HepG2 (cell line): Measurements from ENCODE around the gene KCNA3. TPM values are rescaled to one million over a fixed set of nuclear protein-coding genes. Genes with fewer than 3 reads are reported as not detected.

Source experiments
- CCAR2 ChIP-seq: fragments of 200-400 bp; formaldehyde crosslinking; optimal IDR thresholded peaks from 2 replicates; pipeline ENCODE3; 2018; ENCODE audit warnings: low read depth, mild to moderate bottlenecking, low read length, moderate library complexity
- POLR2AphosphoS5 ChIP-seq: IDR thresholded peaks from 2 replicates; pipeline ENCODE4 v1.6.1; 2012; ENCODE audit warnings: low read depth, low read length
- RELA ChIP-seq: sonication (generic); formaldehyde crosslinking; IDR thresholded peaks from 2 replicates; pipeline ENCODE4 v1.4.0; 2020; ENCODE audit warnings: missing genetic modification reagents
- ZNF547 ChIP-seq: sonication (generic); formaldehyde crosslinking; IDR thresholded peaks from 2 replicates; pipeline ENCODE4 v1.5.1; 2020; ENCODE audit warnings: mild to moderate bottlenecking, missing genetic modification reagents
- polyA plus RNA-seq, 8 experiments: library from polyadenylated mRNA; depleted of rRNA in 3 of 8; stranded (reverse) in 7 of 8; unstranded in 1 of 8; fragments of >200 nt; fragmentation: Illumina TruSeq in 4 of 8; extraction: Trizol in 4 of 8; gene quantifications; 2 replicates each; pipeline versions ENCODE4 v1.2.1 to v1.2.3, GENCODE V29; 2011 to 2016; ENCODE audit warnings: low read depth in 4 of 8, missing spikeins in 1 of 8, mixed read lengths in 1 of 8; ENCODE audit not compliant: insufficient read depth in 1 of 8
- total RNA-seq, 5 experiments: library from RNA; depleted of rRNA; stranded (reverse); fragments of >200 nt; fragmentation: Illumina TruSeq; extraction: Trizol; gene quantifications; 2 replicates each; pipeline ENCODE4 v1.2.3, GENCODE V29; 2016; ENCODE audit warnings: low read depth in 1 of 5
- TF ChIP-seq, protein P1 (sequence below): sonication (generic); formaldehyde crosslinking; IDR thresholded peaks from 2 replicates; pipeline ENCODE4 v1.4.0; 2020; ENCODE audit warnings: mild to moderate bottlenecking, missing genetic modification reagents, borderline replicate concordance
- TF ChIP-seq, protein P2 (sequence below): sonication (generic); formaldehyde crosslinking; conservative IDR thresholded peaks from 2 replicates; pipeline ENCODE4 v1.4.0; 2020; ENCODE audit warnings: mild to moderate bottlenecking, missing genetic modification reagents, moderate library complexity
- TF ChIP-seq, protein P3 (sequence below): sonication (generic); formaldehyde crosslinking; IDR thresholded peaks from 2 replicates; pipeline ENCODE4 v1.8.1; 2022; ENCODE audit warnings: mild to moderate bottlenecking, missing genetic modification reagents
- TF ChIP-seq, protein P4 (sequence below): sonication (generic); formaldehyde crosslinking; IDR thresholded peaks from 2 replicates; pipeline ENCODE4 v1.8.0; 2022; ENCODE audit warnings: missing genetic modification reagents, mild to moderate bottlenecking, moderate library complexity, borderline replicate concordance

The KCNA3 gene
- total and polyA plus RNA-seq, 2 of the 13 experiments (the other 11 are each of a cell fraction or from before 2014, with no cell fraction given) = not detected

DNA sequence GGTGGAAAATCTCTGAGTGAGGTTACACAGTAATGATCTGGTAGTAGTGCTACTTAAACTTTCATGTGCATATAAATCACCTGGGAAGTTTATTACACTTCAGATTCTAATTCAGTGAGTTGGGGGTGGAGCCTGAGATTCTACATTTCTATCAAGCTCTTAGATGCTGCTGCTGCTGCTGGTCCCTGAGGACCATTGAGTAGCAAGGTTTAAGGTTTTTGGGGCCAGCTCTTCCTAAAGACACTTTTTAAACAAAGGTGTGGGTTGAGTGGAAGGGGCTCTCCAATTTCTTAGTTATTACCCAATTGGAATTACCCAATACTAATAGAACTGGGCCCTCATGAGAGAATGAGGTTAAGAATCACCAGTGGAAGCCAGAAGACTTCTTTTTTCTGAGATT is 29.5 kb downstream of the KCNA3 start (continued):
- TF ChIP-seq, protein P1, sequence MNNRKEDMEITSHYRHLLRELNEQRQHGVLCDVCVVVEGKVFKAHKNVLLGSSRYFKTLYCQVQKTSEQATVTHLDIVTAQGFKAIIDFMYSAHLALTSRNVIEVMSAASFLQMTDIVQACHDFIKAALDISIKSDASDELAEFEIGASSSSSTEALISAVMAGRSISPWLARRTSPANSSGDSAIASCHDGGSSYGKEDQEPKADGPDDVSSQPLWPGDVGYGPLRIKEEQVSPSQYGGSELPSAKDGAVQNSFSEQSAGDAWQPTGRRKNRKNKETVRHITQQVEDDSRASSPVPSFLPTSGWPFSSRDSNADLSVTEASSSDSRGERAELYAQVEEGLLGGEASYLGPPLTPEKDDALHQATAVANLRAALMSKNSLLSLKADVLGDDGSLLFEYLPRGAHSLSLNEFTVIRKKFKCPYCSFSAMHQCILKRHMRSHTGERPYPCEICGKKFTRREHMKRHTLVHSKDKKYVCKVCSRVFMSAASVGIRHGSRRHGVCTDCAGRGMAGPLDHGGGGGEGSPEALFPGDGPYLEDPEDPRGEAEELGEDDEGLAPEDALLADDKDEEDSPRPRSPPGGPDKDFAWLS = no peak
- no peak for TF ChIP-seq POLR2AphosphoS5
- TF ChIP-seq, protein P2, sequence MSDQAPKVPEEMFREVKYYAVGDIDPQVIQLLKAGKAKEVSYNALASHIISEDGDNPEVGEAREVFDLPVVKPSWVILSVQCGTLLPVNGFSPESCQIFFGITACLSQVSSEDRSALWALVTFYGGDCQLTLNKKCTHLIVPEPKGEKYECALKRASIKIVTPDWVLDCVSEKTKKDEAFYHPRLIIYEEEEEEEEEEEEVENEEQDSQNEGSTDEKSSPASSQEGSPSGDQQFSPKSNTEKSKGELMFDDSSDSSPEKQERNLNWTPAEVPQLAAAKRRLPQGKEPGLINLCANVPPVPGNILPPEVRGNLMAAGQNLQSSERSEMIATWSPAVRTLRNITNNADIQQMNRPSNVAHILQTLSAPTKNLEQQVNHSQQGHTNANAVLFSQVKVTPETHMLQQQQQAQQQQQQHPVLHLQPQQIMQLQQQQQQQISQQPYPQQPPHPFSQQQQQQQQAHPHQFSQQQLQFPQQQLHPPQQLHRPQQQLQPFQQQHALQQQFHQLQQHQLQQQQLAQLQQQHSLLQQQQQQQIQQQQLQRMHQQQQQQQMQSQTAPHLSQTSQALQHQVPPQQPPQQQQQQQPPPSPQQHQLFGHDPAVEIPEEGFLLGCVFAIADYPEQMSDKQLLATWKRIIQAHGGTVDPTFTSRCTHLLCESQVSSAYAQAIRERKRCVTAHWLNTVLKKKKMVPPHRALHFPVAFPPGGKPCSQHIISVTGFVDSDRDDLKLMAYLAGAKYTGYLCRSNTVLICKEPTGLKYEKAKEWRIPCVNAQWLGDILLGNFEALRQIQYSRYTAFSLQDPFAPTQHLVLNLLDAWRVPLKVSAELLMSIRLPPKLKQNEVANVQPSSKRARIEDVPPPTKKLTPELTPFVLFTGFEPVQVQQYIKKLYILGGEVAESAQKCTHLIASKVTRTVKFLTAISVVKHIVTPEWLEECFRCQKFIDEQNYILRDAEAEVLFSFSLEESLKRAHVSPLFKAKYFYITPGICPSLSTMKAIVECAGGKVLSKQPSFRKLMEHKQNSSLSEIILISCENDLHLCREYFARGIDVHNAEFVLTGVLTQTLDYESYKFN (CRISPR knock-in tag) = no peak
- no peak for TF ChIP-seq ZNF547 (CRISPR knock-in tag)
- no peak for TF ChIP-seq CCAR2
- TF ChIP-seq, protein P3, sequence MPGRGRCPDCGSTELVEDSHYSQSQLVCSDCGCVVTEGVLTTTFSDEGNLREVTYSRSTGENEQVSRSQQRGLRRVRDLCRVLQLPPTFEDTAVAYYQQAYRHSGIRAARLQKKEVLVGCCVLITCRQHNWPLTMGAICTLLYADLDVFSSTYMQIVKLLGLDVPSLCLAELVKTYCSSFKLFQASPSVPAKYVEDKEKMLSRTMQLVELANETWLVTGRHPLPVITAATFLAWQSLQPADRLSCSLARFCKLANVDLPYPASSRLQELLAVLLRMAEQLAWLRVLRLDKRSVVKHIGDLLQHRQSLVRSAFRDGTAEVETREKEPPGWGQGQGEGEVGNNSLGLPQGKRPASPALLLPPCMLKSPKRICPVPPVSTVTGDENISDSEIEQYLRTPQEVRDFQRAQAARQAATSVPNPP (CRISPR knock-in tag) = no peak
- TF ChIP-seq, protein P4, sequence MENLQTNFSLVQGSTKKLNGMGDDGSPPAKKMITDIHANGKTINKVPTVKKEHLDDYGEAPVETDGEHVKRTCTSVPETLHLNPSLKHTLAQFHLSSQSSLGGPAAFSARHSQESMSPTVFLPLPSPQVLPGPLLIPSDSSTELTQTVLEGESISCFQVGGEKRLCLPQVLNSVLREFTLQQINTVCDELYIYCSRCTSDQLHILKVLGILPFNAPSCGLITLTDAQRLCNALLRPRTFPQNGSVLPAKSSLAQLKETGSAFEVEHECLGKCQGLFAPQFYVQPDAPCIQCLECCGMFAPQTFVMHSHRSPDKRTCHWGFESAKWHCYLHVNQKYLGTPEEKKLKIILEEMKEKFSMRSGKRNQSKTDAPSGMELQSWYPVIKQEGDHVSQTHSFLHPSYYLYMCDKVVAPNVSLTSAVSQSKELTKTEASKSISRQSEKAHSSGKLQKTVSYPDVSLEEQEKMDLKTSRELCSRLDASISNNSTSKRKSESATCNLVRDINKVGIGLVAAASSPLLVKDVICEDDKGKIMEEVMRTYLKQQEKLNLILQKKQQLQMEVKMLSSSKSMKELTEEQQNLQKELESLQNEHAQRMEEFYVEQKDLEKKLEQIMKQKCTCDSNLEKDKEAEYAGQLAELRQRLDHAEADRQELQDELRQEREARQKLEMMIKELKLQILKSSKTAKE (CRISPR knock-in tag) = no peak
- no peak for TF ChIP-seq RELA
- TF ChIP-seq, all 625 proteins: peak for 0
